Measurements from ENCODE around the gene CX3CL1. TPM values are rescaled to one million over a fixed set of nuclear protein-coding genes. Genes with fewer than 3 reads are reported as not detected.

CX3CL1 gene
- total and polyA plus RNA-seq, 2 of the 13 experiments (the other 11 are each of a cell fraction or from before 2014, with no cell fraction given) = 57.3 to 60.8 TPM

- no peak for FAIRE-seq
- Histone ChIP-seq H3K4me2 (ENCODE audit: low read depth, low read length) (no peak overlapping the region), H3K9me3 (ENCODE audit: low read length) (no peaks in the 10 kb centered on the region), H3K4me1 (ENCODE audit: insufficient read depth, low read length) (peaks cover 9% of the 10 kb centered on the region), H3K27me3 (ENCODE audit: control insufficient read depth in 1 of 2, insufficient read depth in 2 of 2, low read length in 2 of 2) (no peaks in the 10 kb centered on the region), H3K27ac (ENCODE audit: extremely low read length, insufficient read depth, low read length) (no peak overlapping the region), H3K36me3 (replicated peaks in 1 of 2; ENCODE audit: control insufficient read depth in 1 of 2, insufficient read depth in 2 of 2, low read length in 2 of 2) (peaks cover 8 to 22% of the 10 kb centered on the region in 2 experiments), H3K4me3 (replicated peaks in 1 of 3; ENCODE audit: insufficient read depth in 1 of 3, low read depth in 2 of 3, low read length in 3 of 3) (no peak overlapping the region), H4K20me1 (ENCODE audit: insufficient read depth, low read length) (no peaks in the 10 kb centered on the region), H2AFZ (ENCODE audit: low read length) (no peak overlapping the region), H3K9ac (ENCODE audit: insufficient read depth, low read depth, low read length) (no peak overlapping the region), H3K79me2 (ENCODE audit: insufficient read depth, low read length) (no peaks in the 10 kb centered on the region)
- 86% methylated on average over 3 of the region's 3 CpGs for WGBS (ENCODE audit: low lambda C conversion rate)
- BruUV-seq (replicated peaks) = no TSS peak
- no peak for ATAC-seq
- in situ Hi-C loops (cut with HindIII; ENCODE audit: extremely low pct_ligation_motif_present, low pct_unique_long_range_greater_than_20kb) (loop anchor here (5.0 kb wide), 1 partner anchor 93 kb away; no protein-coding TSS in a partner anchor), intact Hi-C loops (cut with micrococcal nuclease; ENCODE audit: unreplicated experiment) (no loop called here)
- POLR2A ChIA-PET = interaction anchor here (1.0 to 1.1 kb wide), 2 partner anchors 22 to 23 kb away, joined by 3 to 5 read pairs; partner anchors contain the start of genes CIAPIN1 and COQ9
- CTCF ChIA-PET (ENCODE audit: low intra/inter-chr PET ratio, low total read pairs) = interaction anchor here (0.8 kb wide), 1 partner anchor 124 kb away, joined by 3 read pairs; no protein-coding TSS in a partner anchor
- no peak for DNase-seq (ENCODE audit: low spot score)
- TF ChIP-seq ZSCAN25 (CRISPR knock-in tag; IDR thresholded peaks at IDR 0.05) (no peak), ZBTB7A (CRISPR knock-in tag; IDR thresholded peaks at IDR 0.05) (no peak), CEBPG (CRISPR knock-in tag; IDR thresholded peaks at IDR 0.05) (no peak), FOXM1 (CRISPR knock-in tag; IDR thresholded peaks at IDR 0.05) (no peak), SP140L (CRISPR knock-in tag; IDR thresholded peaks at IDR 0.05; ENCODE audit: borderline replicate concordance) (no peak), ZNF260 (CRISPR knock-in tag; IDR thresholded peaks at IDR 0.05; ENCODE audit: borderline replicate concordance, low read depth) (no peak)
- TF ChIP-seq, protein P1, sequence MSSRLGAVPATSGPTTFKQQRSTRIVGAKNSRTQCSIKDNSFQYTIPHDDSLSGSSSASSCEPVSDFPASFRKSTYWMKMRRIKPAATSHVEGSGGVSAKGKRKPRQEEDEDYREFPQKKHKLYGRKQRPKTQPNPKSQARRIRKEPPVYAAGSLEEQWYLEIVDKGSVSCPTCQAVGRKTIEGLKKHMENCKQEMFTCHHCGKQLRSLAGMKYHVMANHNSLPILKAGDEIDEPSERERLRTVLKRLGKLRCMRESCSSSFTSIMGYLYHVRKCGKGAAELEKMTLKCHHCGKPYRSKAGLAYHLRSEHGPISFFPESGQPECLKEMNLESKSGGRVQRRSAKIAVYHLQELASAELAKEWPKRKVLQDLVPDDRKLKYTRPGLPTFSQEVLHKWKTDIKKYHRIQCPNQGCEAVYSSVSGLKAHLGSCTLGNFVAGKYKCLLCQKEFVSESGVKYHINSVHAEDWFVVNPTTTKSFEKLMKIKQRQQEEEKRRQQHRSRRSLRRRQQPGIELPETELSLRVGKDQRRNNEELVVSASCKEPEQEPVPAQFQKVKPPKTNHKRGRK (CRISPR knock-in tag; IDR thresholded peaks at IDR 0.05) = no peak
Observed at GRCh38 chr16:57424583-57424982, 52.3 kb downstream of the CX3CL1 start.

GRCh38 chr16:57426356-57426755, 54.1 kb downstream of the CX3CL1 start:
- Histone ChIP-seq H3K27ac (ENCODE audit: extremely low read length, insufficient read depth, low read length) (no peak overlapping the region), H3K79me2 (ENCODE audit: insufficient read depth, low read length) (no peaks in the 10 kb centered on the region), H2AFZ (ENCODE audit: low read length) (no peak overlapping the region), H3K4me2 (ENCODE audit: low read depth, low read length) (no peak overlapping the region), H3K9ac (ENCODE audit: insufficient read depth, low read depth, low read length) (no peak overlapping the region), H3K36me3 (replicated peaks in 1 of 2; ENCODE audit: control insufficient read depth in 1 of 2, insufficient read depth in 2 of 2, low read length in 2 of 2) (peaks cover 18 to 39% of the 10 kb centered on the region in 2 experiments), H3K9me3 (ENCODE audit: low read length) (no peaks in the 10 kb centered on the region), H3K4me3 (replicated peaks in 1 of 3; ENCODE audit: insufficient read depth in 1 of 3, low read depth in 2 of 3, low read length in 3 of 3) (no peak overlapping the region), H3K4me1 (ENCODE audit: insufficient read depth, low read length) (peaks cover 8% of the 10 kb centered on the region), H3K27me3 (ENCODE audit: control insufficient read depth in 1 of 2, insufficient read depth in 2 of 2, low read length in 2 of 2) (no peaks in the 10 kb centered on the region), H4K20me1 (ENCODE audit: insufficient read depth, low read length) (no peaks in the 10 kb centered on the region)
- FAIRE-seq = no peak
- ATAC-seq = no peak
- no peak for DNase-seq (ENCODE audit: low spot score)
- CTCF ChIA-PET (ENCODE audit: low intra/inter-chr PET ratio, low total read pairs) = no interaction called here
- TF ChIP-seq ISL2 (CRISPR knock-in tag; IDR thresholded peaks at IDR 0.05) (no peak), ZNF766 (CRISPR knock-in tag; IDR thresholded peaks at IDR 0.05; ENCODE audit: borderline replicate concordance) (0 out of 2 replicates have a peak, but pooled peaks have one; percentile 21), YEATS2 (CRISPR knock-in tag; IDR thresholded peaks at IDR 0.05; ENCODE audit: borderline replicate concordance) (no peak), FOXP4 (CRISPR knock-in tag; IDR thresholded peaks at IDR 0.05) (no peak)
- 93% methylated on average over 5 of the region's 7 CpGs for WGBS (ENCODE audit: low lambda C conversion rate)
- in situ Hi-C loops (cut with HindIII; ENCODE audit: extremely low pct_ligation_motif_present, low pct_unique_long_range_greater_than_20kb) (no loop called here), intact Hi-C loops (cut with micrococcal nuclease; ENCODE audit: unreplicated experiment) (no loop called here)
- no TSS peak for BruUV-seq (replicated peaks)
- POLR2A ChIA-PET = no interaction called here

Data from HepG2 (cell line).